ENCODE results near the gene TBXA2R. TPM values are rescaled to one million over a fixed set of nuclear protein-coding genes. Genes with fewer than 3 reads are reported as not detected.
"Not testable (repeated sequence)": the region's sequence is repeated elsewhere in the genome, so short reads cannot be mapped to it uniquely, and the experiment has no call there.

The TBXA2R gene
- total RNA-seq, 2 donors from 2014 or later = 0.28 TPM; not detected in 1

GRCh38 chr19:3578390-3578789 is 28.3 kb downstream of the TBXA2R start:
- Mint-ChIP-seq H3K4me1 (ENCODE audit: low read depth in 2 of 2) (peaks cover 0 to 9% of the 10 kb centered on the region in 2 donors), H3K36me3 (no peaks in the 10 kb centered on the region), H3K4me3 (no peak overlapping the region), H3K27ac (no peak overlapping the region), H3K9me3 (no peaks in the 10 kb centered on the region), H3K27me3 (no peaks in the 10 kb centered on the region)
- ATAC-seq (no peak), DNase-seq (ENCODE audit: low spot score) (no peak)

GRCh38 chr19:3577723-3578344 is 28.8 kb downstream of the TBXA2R start:
- ATAC-seq (no peak), DNase-seq (ENCODE audit: low spot score) (no peak)
- no peaks in the 10 kb centered on the region for H3K36me3 Mint-ChIP-seq
- H3K9me3 Mint-ChIP-seq = no peaks in the 10 kb centered on the region
- H3K27ac Mint-ChIP-seq = no peak overlapping the region
- H3K27me3 Mint-ChIP-seq = no peaks in the 10 kb centered on the region
- peaks cover 0 to 9% of the 10 kb centered on the region in 2 donors for H3K4me1 Mint-ChIP-seq (ENCODE audit: low read depth in 2 of 2)
- H3K4me3 Mint-ChIP-seq = no peak overlapping the region

GRCh38 chr19:3576696-3577443 is 29.8 kb downstream of the TBXA2R start:
- Mint-ChIP-seq H3K4me3 (no peak overlapping the region), H3K36me3 (no peaks in the 10 kb centered on the region), H3K4me1 (ENCODE audit: low read depth in 2 of 2) (peaks cover 4 to 15% of the 10 kb centered on the region in 2 donors), H3K27me3 (no peaks in the 10 kb centered on the region), H3K9me3 (no peaks in the 10 kb centered on the region), H3K27ac (no peak overlapping the region)
- DNase-seq (ENCODE audit: low spot score) = no peak
- ATAC-seq = no peak

DNA sequence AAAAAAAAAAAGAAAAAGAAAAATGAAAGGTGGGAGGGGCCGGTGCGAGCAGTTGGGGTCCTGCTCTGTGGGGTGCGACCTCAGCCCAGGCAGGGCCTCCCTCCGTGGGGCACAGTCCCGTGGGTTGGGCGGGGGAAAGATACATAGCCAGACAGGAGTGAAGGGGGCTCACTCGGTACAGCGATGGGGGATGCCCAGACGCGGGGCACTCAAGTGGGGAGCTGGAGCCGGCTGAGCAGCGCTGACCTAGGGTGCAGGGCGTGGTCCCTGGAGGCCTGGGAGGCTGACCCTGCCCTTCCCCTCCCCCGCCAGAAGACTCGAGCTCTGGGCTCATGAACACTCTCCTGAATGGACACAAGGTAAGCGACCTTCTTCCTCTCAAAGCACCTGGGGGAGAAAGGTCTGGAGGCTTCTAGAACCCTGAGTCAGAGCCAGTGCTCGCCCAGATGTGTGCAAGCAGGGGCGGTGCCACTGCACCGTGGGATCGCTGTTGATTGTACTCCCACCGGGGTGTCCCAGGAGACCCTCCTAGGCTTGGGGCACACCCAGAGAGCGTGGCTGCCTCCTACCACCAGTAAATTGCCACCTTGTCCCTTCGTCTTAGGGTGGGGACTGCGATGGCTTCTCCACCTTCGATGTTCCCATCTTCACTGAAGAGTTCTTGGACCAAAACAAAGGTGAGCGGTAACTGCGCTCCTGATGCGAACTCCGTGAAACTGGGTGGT is 30.6 kb downstream of the TBXA2R start:
- Mint-ChIP-seq H3K36me3 (no peaks in the 10 kb centered on the region), H3K4me1 (ENCODE audit: low read depth in 2 of 2) (peaks cover 8 to 18% of the 10 kb centered on the region in 2 donors), H3K9me3 (no peaks in the 10 kb centered on the region), H3K27ac (no peak overlapping the region), H3K4me3 (no peak overlapping the region), H3K27me3 (no peaks in the 10 kb centered on the region)
- DNase-seq (ENCODE audit: low spot score) (no peak), ATAC-seq (no peak)

DNA sequence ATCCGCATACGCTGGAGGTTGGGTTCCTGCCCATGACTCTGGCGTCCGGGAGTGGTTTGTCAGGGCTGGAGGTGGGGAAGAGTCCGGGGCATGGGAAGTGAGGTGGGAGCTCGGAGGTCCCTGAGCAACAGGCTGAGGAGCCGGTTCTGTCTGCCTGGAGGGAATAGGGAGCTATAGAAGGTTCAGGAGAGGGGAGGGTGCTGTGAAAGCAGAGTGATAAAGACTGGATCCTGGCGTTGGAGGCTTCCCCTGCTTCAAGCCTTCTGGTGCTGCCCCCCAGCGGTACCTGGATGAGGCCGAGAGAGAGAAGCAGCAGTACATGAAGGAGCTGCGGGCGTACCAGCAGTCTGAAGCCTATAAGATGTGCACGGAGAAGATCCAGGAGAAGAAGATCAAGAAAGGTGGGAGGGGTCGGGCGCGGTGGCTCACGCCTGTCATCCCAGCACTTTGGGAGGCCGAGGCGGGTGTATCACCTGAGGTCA is 31.4 kb downstream of the TBXA2R start:
- Mint-ChIP-seq H3K9me3 (no peaks in the 10 kb centered on the region), H3K4me1 (ENCODE audit: low read depth in 2 of 2) (peaks cover 8 to 18% of the 10 kb centered on the region in 2 donors), H3K27ac (no peak overlapping the region), H3K4me3 (no peak overlapping the region), H3K36me3 (no peaks in the 10 kb centered on the region), H3K27me3 (no peaks in the 10 kb centered on the region)
- DNase-seq (ENCODE audit: low spot score) = no peak
- no peak for ATAC-seq

DNA sequence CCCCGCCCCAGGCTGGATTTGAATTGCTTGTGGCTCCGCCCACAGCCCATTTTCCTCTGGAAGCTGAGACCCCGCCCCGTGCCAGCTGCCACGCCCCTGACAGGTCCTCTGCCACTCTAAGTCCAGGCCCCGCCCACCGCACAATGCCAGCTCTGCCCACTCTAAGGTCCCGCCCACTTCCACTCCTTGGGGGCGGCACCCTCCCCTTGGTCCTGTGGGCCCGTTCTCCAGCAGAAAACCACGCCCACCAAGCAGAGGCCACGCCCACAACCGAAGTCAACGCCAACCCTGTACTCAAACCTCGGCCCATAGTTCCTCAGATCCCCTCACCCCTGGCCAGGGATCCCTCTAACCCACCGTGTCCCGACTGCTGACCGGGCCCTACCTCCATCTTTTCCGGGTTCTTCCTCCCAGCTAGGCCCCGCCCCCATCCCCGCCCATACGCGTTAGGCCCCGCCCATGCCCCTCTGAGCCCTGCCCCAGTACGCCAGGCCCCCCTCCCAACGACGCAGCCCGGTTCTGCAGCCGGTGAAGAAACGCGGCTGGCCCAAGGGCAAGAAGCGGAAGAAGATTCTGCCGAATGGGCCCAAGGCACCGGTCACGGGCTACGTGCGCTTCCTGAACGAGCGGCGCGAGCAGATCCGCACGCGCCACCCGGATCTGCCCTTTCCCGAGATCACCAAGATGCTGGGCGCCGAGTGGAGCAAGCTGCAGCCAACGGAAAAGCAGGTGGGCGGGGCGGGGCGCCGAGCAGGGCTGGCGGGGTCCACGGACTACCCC is 32.6 kb downstream of the TBXA2R start:
- H3K4me3 Mint-ChIP-seq = peak overlapping the region; percentile 81
- DNase-seq (ENCODE audit: low spot score) = peak; percentile 88
- no peaks in the 10 kb centered on the region for H3K36me3 Mint-ChIP-seq
- peaks cover 8 to 18% of the 10 kb centered on the region in 2 donors for H3K4me1 Mint-ChIP-seq (ENCODE audit: low read depth in 2 of 2)
- no peaks in the 10 kb centered on the region for H3K27me3 Mint-ChIP-seq
- H3K9me3 Mint-ChIP-seq = no peaks in the 10 kb centered on the region
- no peak overlapping the region for H3K27ac Mint-ChIP-seq
- peak; percentile 55 to 64 for ATAC-seq

DNA sequence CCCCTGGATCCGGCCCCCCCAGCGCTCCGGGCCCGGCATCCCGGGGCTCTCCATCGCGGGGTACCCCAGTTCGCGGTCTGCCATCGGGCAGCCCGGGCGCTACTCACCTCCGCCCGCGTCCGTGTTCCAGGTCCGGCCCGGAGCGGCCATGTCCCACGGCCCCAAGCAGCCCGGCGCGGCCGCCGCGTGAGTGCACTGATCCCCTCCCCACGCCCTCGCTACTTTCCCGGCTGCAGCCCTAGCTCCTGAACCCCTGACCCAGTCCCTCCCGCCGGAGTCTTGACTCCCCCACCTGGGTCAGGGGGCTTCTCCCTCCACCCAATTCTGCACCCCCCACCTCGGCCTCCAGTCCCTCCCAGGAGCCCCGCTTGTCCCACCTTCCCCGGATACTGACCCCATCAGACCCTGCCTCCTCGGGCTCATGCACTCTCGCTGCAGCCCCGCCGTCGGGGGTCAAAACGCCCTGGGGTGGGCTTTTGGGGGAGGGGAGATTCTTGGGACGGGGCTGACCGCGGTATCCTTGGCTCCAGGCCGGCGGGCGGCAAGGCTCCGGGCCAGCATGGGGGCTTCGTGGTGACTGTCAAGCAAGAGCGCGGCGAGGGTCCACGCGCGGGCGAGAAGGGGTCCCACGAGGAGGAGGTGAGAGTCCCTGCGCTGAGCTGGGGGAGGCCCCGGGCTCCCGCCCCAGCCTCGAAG is 33.4 kb downstream of the TBXA2R start:
- DNase-seq (ENCODE audit: low spot score) (no peak), ATAC-seq (peak; percentile 2 to 11)
- Mint-ChIP-seq H3K36me3 (no peaks in the 10 kb centered on the region), H3K27me3 (no peaks in the 10 kb centered on the region), H3K9me3 (no peaks in the 10 kb centered on the region), H3K4me1 (ENCODE audit: low read depth in 2 of 2) (peaks cover 8 to 18% of the 10 kb centered on the region in 2 donors), H3K4me3 (peak overlapping the region; percentile 81), H3K27ac (no peak overlapping the region)

DNA sequence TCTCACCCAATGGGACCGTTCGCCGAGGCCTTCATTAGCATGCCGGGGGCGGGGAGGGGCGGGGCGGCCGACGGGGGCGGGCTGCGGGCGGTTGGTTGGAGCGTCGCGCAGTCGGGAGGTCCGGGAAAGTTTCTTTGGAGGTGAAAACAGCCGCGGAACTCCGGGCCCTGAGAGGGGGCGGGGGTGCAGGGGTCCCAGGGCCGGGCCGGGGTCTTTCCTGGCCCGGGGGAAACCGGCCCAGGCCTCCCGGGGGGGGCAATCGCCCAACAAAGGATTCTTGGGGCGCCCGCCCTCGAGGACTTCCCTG is 33.9 kb downstream of the TBXA2R start, which contains the start of gene HMG20B:
Gene HMG20B, plus strand, starts transcription at position 90 of the 307 bp plus-strand sequence. CDS start 366 bp downstream, outside the sequence.
- H3K9me3 Mint-ChIP-seq = no peaks in the 10 kb centered on the region
- DNase-seq (ENCODE audit: low spot score) (no peak), ATAC-seq (no peak)
- peak within 1 kb of the TSS in 1 of 2 donors; percentile 35 for H3K27ac Mint-ChIP-seq
- H3K4me1 Mint-ChIP-seq (ENCODE audit: low read depth in 2 of 2) = peaks cover 8 to 18% of the 10 kb centered on the region in 2 donors
- H3K36me3 Mint-ChIP-seq = no peaks in the 10 kb centered on the region
- peak within 1 kb of the TSS; percentile 81 for H3K4me3 Mint-ChIP-seq
- no peaks in the 10 kb centered on the region for H3K27me3 Mint-ChIP-seq

DNA sequence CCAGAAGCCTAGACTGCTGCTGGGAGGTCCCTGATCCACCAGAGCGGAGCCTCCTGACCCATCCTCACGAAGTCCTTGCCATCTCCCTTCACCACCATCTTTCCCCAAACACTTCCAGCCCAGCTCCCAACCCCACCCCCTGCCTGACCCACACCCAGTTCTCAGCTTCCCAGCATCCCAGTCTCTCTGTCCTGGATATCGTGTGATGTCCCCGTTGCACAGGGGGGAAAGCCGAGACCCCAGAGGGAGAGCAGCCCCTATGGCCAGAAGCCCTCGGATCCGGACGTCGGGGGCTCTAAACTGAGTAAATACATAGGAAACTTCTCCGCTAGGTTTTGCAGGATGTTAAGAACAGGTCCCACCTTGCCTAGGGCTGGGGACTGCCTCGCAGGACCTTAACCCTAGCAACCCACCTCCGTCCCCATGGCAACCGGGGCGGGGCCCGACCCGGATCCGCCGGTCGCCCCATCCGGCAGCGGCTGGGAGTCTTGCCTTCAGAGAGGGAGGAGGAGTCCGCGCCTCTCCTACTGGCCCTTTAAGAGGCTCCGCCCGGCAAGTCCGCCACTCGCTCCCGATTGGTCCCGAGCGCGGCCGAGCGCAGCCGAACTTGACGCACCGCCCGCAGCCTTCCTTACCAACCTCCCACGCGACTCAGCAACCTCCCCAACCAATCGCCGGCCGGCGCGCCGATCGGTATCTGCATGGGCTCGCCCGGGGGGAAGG is 34.4 kb downstream of the TBXA2R start:
- Mint-ChIP-seq H3K9me3 (no peaks in the 10 kb centered on the region), H3K27me3 (no peaks in the 10 kb centered on the region), H3K4me1 (ENCODE audit: low read depth in 2 of 2) (peaks cover 8 to 18% of the 10 kb centered on the region in 2 donors), H3K36me3 (no peaks in the 10 kb centered on the region), H3K4me3 (peak overlapping the region; percentile 81), H3K27ac (peak overlapping the region in 1 of 2 donors; percentile 35)
- ATAC-seq = peak; percentile 97 to 98
- peak; percentile 100 for DNase-seq (ENCODE audit: low spot score)

GRCh38 chr19:3570606-3571011 is 36.1 kb downstream of the TBXA2R start:
- Mint-ChIP-seq H3K27ac (no peak overlapping the region), H3K27me3 (no peaks in the 10 kb centered on the region)
- ATAC-seq = no peak

GRCh38 chr19:3570042-3570441 is 36.6 kb downstream of the TBXA2R start:
- H3K9me3 Mint-ChIP-seq; H3K27me3 Mint-ChIP-seq; H3K4me3 Mint-ChIP-seq; H3K27ac Mint-ChIP-seq; DNase-seq (ENCODE audit: low spot score); H3K36me3 Mint-ChIP-seq; ATAC-seq: not testable (repeated sequence)
- H3K4me1 Mint-ChIP-seq (ENCODE audit: low read depth in 2 of 2) = peaks cover 8 to 14% of the 10 kb centered on the region in 2 donors

More at GRCh38 chr19:3570606-3571011, 36.1 kb downstream of the TBXA2R start:
- Mint-ChIP-seq H3K4me3 (no peak overlapping the region), H3K9me3 (no peaks in the 10 kb centered on the region), H3K4me1 (ENCODE audit: low read depth in 2 of 2) (peaks cover 8 to 18% of the 10 kb centered on the region in 2 donors), H3K36me3 (no peaks in the 10 kb centered on the region)
- DNase-seq (ENCODE audit: low spot score) = no peak

- ATAC-seq (no peak), DNase-seq (ENCODE audit: low spot score) (no peak)
- H3K4me3 Mint-ChIP-seq = no peak overlapping the region
- no peaks in the 10 kb centered on the region for H3K27me3 Mint-ChIP-seq
- H3K36me3 Mint-ChIP-seq = no peaks in the 10 kb centered on the region
- H3K4me1 Mint-ChIP-seq (ENCODE audit: low read depth in 2 of 2) = no peaks in the 10 kb centered on the region
- H3K27ac Mint-ChIP-seq = no peak overlapping the region
- H3K9me3 Mint-ChIP-seq = no peaks in the 10 kb centered on the region
These were observed 41.5 kb downstream of the TBXA2R start for GRCh38 chr19:3565139-3565538.

Data from natural killer cell treated with Interleukin-12 subunit alpha and Interleukin-12 subunit beta and Interleukin-15 and Interleukin-18, amount 100 ng/mL, for 72 hours (primary cell).